Gastroesophageal sphincter (tissue), 4 donors: Measurements from ENCODE around the gene KIF21A. TPM values are rescaled to one million over a fixed set of nuclear protein-coding genes. Genes with fewer than 3 reads are reported as not detected.

Experiments
- ATAC-seq: fragments of 150-250 bp; one replicate; pipeline ENCODE4 v1.9.1; 2016; ENCODE audit warnings: mild to moderate bottlenecking, moderate library complexity
- H3K27ac ChIP-seq, 4 donors: fragments of 200-600 bp; sonication (generic) in 3 of 4; 1 replicate in 3 of 4; 2 replicates in 1 of 4; pipeline ENCODE4 v1.5.1; 2016 to 2019
- H3K27me3 ChIP-seq: fragments of 200-600 bp; sonication (generic); one replicate; pipeline ENCODE4 v1.5.1; 2019
- H3K36me3 ChIP-seq, 2 donors: fragments of 200-600 bp; sonication (generic); one replicate each; pipeline ENCODE4 v1.5.1; 2019; ENCODE audit warnings: control low read depth in 1 of 2
- H3K4me1 ChIP-seq, 3 donors: fragments of 200-600 bp; sonication (generic); 1 replicate in 2 of 3; 2 replicates in 1 of 3; pipeline ENCODE4 v1.5.1; 2016 to 2019; ENCODE audit warnings: control low read depth in 2 of 3
- H3K4me3 ChIP-seq, 2 donors: fragments of 200-600 bp; sonication (generic); one replicate each; pipeline ENCODE4 v1.5.1; 2019; ENCODE audit warnings: mild to moderate bottlenecking in 1 of 2, moderate library complexity in 1 of 2
- H3K9me3 ChIP-seq, 3 donors: fragments of 200-600 bp; sonication (generic); one replicate each; pipeline ENCODE4 v1.5.1; 2017 to 2019; ENCODE audit warnings: control low read depth in 2 of 3
- CTCF ChIP-seq, 4 experiments: fragments of 200-600 bp in 2 of 4; fragments of 450-650 bp in 2 of 4; sonication (generic) in 1 of 4; IDR thresholded peaks; one replicate each; pipeline ENCODE4 v1.5.1; 2017 to 2019; ENCODE audit warnings: antibody characterized with exemption in 4 of 4, mild to moderate bottlenecking in 2 of 4, moderate library complexity in 2 of 4
- EP300 ChIP-seq: sonication (generic); formaldehyde crosslinking; IDR thresholded peaks from one replicate; pipeline ENCODE4 v1.6.1; 2017; ENCODE audit warnings: antibody characterized with exemption, mild to moderate bottlenecking
- POLR2A ChIP-seq, 2 donors: fragments of 450-650 bp; IDR thresholded peaks; one replicate each; pipeline ENCODE4 v1.6.1; 2017; ENCODE audit warnings: antibody characterized with exemption in 2 of 2, mild to moderate bottlenecking in 2 of 2, moderate library complexity in 1 of 2
- POLR2AphosphoS5 ChIP-seq: sonication (generic); formaldehyde crosslinking; IDR thresholded peaks from one replicate; pipeline ENCODE4 v1.6.1; 2017; ENCODE audit warnings: antibody characterized with exemption
- WGBS, 2 donors: methylation state at CpG; one replicate each; pipeline ENCODE4 v1.1.5; 2018; ENCODE audit warnings: low coverage in 1 of 2; 5-methylcytosine and 5-hydroxymethylcytosine counted together
- total RNA-seq, 4 donors: library from RNA; depleted of rRNA; stranded (reverse); fragments of >200 nt; gene quantifications; one replicate each; pipeline ENCODE4 v1.1.0, GENCODE V29; 2016

The KIF21A gene
- total RNA-seq, 4 donors from 2014 or later = 6.7 to 27.2 (median 10.9) TPM

DNA sequence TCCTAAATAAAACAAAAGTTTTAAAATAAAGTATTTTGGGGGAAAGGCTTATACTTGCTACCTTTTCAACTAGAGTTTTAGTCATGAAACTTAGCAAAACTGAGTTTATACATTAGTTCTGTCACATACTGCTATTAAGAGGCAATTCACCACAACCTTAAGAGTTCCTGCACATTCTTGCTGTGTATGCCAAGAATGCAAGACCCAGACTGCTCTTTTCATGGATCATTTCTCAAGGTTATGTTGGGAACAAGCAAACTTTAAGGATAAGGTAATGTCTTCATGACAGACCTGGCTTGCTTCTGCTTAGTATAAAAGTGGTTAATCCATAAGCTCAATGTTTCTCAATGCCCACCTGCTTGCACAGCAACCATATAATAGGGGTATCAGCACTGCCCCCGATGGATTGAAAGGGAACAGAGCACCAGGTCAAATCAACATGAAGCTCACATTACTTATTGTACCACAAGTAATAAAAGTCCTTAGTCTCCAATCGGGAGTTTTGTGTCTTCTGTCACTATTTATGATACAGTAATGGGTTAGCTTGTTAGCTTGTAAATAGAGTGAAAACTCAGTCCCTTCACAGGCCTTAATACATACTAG is 67.6 kb downstream of the KIF21A start:
- Histone ChIP-seq H3K27ac (no peak overlapping the region), H3K9me3 (no peaks in the 10 kb centered on the region), H3K4me1 (no peaks in the 10 kb centered on the region), H3K36me3 (no peaks in the 10 kb centered on the region), H3K4me3 (no peak overlapping the region), H3K27me3 (no peaks in the 10 kb centered on the region)
- TF ChIP-seq POLR2A (IDR thresholded peaks at IDR 0.05) (no peak), CTCF (IDR thresholded peaks at IDR 0.05) (no peak), POLR2AphosphoS5 (no peak), EP300 (no peak)
- 60 to 78% methylated on average over 2 of the region's 2 CpGs for WGBS, 2 donors
- ATAC-seq = no peak

DNA sequence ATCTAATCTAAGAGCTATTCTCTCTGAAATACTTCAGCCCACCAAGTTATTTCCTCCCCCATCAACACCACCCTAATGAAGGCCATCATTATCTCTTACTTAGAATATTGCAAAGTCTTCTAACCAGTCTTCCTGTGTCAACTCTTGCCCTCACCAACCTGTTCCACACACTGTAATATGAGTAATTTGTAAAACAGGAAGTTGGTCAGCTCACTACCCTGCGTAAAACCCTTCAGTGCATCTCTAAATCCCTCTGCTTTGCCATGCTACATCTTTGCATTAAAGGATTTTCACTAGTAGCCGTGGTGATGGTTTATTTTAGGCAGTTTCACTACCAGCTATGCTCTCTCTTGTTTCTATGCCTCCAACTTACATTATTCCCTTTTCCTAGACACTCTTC is 70.0 kb downstream of the KIF21A start:
- Histone ChIP-seq H3K27ac (no peak overlapping the region), H3K27me3 (no peaks in the 10 kb centered on the region), H3K4me3 (no peak overlapping the region), H3K36me3 (no peaks in the 10 kb centered on the region), H3K9me3 (no peaks in the 10 kb centered on the region), H3K4me1 (no peaks in the 10 kb centered on the region)
- WGBS, 2 donors = 74 to 88% methylated on average over 2 of the region's 2 CpGs
- no peak for TF ChIP-seq POLR2A (IDR thresholded peaks at IDR 0.05)
- no peak for TF ChIP-seq POLR2AphosphoS5
- TF ChIP-seq CTCF (IDR thresholded peaks at IDR 0.05) = no peak
- TF ChIP-seq EP300 = no peak
- no peak for ATAC-seq

- ATAC-seq = no peak
- Histone ChIP-seq H3K27me3 (no peaks in the 10 kb centered on the region), H3K27ac (no peak overlapping the region), H3K36me3 (no peaks in the 10 kb centered on the region), H3K4me1 (no peaks in the 10 kb centered on the region), H3K4me3 (no peak overlapping the region), H3K9me3 (no peaks in the 10 kb centered on the region)
- 92 to 97% methylated on average over 2 of the region's 2 CpGs for WGBS, 2 donors
- TF ChIP-seq EP300 = no peak
- TF ChIP-seq POLR2A (IDR thresholded peaks at IDR 0.05) = no peak
- no peak for TF ChIP-seq POLR2AphosphoS5
- TF ChIP-seq CTCF (IDR thresholded peaks at IDR 0.05) = no peak
These were observed 70.6 kb downstream of the KIF21A start for GRCh38 chr12:39372204-39372925.

DNA sequence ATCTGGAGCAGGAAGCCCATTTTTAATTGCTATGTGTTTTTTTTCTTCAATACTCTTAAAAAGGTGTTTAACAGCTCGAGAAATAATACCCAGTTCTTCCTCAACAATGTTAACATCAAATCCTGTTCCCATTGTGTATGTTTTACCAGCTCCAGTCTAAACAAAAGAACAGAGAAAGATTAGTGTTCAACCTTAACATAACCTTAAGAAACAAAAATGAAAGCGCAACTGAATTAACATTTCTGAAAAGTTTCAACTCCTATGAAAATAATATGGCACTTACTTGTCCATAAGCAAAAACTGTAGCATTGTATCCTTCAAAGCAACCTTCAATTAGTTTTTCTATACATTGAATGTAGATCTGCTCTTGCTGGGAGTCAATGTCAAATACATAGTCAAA is 73.2 kb downstream of the KIF21A start:
- 35 to 59% methylated on average over 2 of the region's 2 CpGs for WGBS, 2 donors
- no peak for ATAC-seq
- TF ChIP-seq EP300 (no peak), POLR2A (IDR thresholded peaks at IDR 0.05) (no peak), POLR2AphosphoS5 (no peak), CTCF (IDR thresholded peaks at IDR 0.05) (no peak)

DNA sequence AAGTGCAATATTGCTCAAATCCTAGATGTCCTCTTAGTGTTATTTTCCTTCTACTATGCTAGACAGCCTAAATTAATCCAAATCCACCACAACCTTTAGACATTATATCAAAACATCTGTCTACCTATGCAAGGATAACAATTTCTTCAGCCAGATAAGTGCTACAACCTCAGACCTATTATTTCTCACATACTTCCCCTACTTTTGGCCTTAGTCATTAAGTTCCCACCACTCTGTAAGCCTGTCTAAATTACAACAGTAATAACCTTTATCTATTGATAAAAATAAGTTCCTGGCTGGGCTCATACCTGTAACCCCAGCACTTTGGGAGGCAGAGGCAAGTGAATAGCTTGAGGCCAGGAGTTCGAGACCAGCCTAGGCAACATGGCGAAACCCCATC is 74.0 kb downstream of the KIF21A start:
- no peak overlapping the region for H3K27ac ChIP-seq
- H3K4me1 ChIP-seq = no peaks in the 10 kb centered on the region
- TF ChIP-seq EP300 (no peak), CTCF (IDR thresholded peaks at IDR 0.05) (no peak), POLR2A (IDR thresholded peaks at IDR 0.05) (no peak), POLR2AphosphoS5 (no peak)
- H3K9me3 ChIP-seq = no peaks in the 10 kb centered on the region
- H3K27me3 ChIP-seq = no peaks in the 10 kb centered on the region
- 94% methylated on average over 2 of the region's 2 CpGs; no CpG with 5 or more reads in 1 of the 2 donors for WGBS, 2 donors
- H3K36me3 ChIP-seq = peaks cover 0 to 9% of the 10 kb centered on the region in 2 donors
- no peak overlapping the region for H3K4me3 ChIP-seq
- ATAC-seq = no peak

More for the DNA sequence above, 73.2 kb downstream of the KIF21A start:
- no peaks in the 10 kb centered on the region for H3K9me3 ChIP-seq
- no peaks in the 10 kb centered on the region for H3K27me3 ChIP-seq
- H3K36me3 ChIP-seq = peaks cover 0 to 9% of the 10 kb centered on the region in 2 donors
- H3K4me3 ChIP-seq = no peak overlapping the region
- H3K27ac ChIP-seq = no peak overlapping the region
- no peaks in the 10 kb centered on the region for H3K4me1 ChIP-seq
